Measurements from ENCODE around the gene POC1A.

- TF ChIP-seq EP300 (IDR thresholded peaks at IDR 0.05) (no peak), CTCF (IDR thresholded peaks at IDR 0.05) (no peak), POLR2AphosphoS5 (IDR thresholded peaks at IDR 0.05) (no peak), POLR2A (IDR thresholded peaks at IDR 0.05) (no peak)
Observed at GRCh38 chr3:52196977-52197376, 42.8 kb upstream of the POC1A start.
